Inferior parietal cortex (tissue), 1 donor: ENCODE data around the gene KIF23.

Experiments used
- DNase-seq: peaks from one replicate; pipeline ENCODE4 v3.0.0-alpha.2; 2016; ENCODE audit errors: extremely low spot score

KIF23 gene

GRCh38 chr15:69463182-69463756 lies 49.1 kb downstream of the KIF23 start:
- DNase-seq, result no peak

GRCh38 chr15:69465253-69465652 lies 51.1 kb downstream of the KIF23 start:
- DNase-seq, result no peak

GRCh38 chr15:69466733-69467132 lies 52.6 kb downstream of the KIF23 start:
- no peak for DNase-seq

- DNase-seq, result no peak
These were observed 53.5 kb downstream of the KIF23 start for GRCh38 chr15:69467636-69468035.

- DNase-seq, result no peak
These were observed 54.3 kb downstream of the KIF23 start for GRCh38 chr15:69468241-69469121.

- DNase-seq, result no peak
These were observed 55.5 kb downstream of the KIF23 start for GRCh38 chr15:69469467-69470201.

GRCh38 chr15:69472046-69472445 lies 57.9 kb downstream of the KIF23 start:
- DNase-seq, result no peak

- DNase-seq, result no peak
These were observed 58.4 kb downstream of the KIF23 start for GRCh38 chr15:69472562-69472961.

- no peak for DNase-seq
These were observed 60.1 kb downstream of the KIF23 start for GRCh38 chr15:69474291-69474690.

- DNase-seq, result no peak
These were observed 60.8 kb downstream of the KIF23 start for GRCh38 chr15:69474846-69475455.

GRCh38 chr15:69475769-69476358 lies 61.7 kb downstream of the KIF23 start:
- DNase-seq, result peak; percentile 74

- DNase-seq, result no peak
These were observed 62.7 kb downstream of the KIF23 start for GRCh38 chr15:69476704-69477473.

GRCh38 chr15:69478259-69478781 lies 64.2 kb downstream of the KIF23 start:
- DNase-seq, result peak; percentile 65

GRCh38 chr15:69479081-69479480 lies 64.9 kb downstream of the KIF23 start:
- DNase-seq, result no peak

GRCh38 chr15:69479971-69480370 lies 65.8 kb downstream of the KIF23 start:
- DNase-seq, result no peak

GRCh38 chr15:69480932-69481331 lies 66.8 kb downstream of the KIF23 start:
- no peak for DNase-seq

GRCh38 chr15:69482686-69483256 lies 68.6 kb downstream of the KIF23 start:
- DNase-seq, result no peak

- DNase-seq, result no peak
These were observed 70.7 kb downstream of the KIF23 start for GRCh38 chr15:69484837-69485236.

- DNase-seq, result no peak
These were observed 72.4 kb downstream of the KIF23 start for GRCh38 chr15:69486481-69487110.

GRCh38 chr15:69489073-69489571 lies 75.0 kb downstream of the KIF23 start:
- DNase-seq, result peak; percentile 33
